Upper lobe of left lung (tissue), 4 donors: Measurements from ENCODE around the gene INPP5J.

Source experiments
- EP300 ChIP-seq, 4 donors: sonication (generic); formaldehyde crosslinking; IDR thresholded peaks; one replicate each; pipeline ENCODE4 v1.5.1; 2017; ENCODE audit warnings: antibody characterized with exemption in 4 of 4, control low read depth in 2 of 4
- POLR2A ChIP-seq, 4 donors: fragments of 450-650 bp; IDR thresholded peaks; one replicate each; pipeline ENCODE4 v1.5.1; 2016 to 2017; ENCODE audit warnings: antibody characterized with exemption in 4 of 4, mild to moderate bottlenecking in 2 of 4
- POLR2AphosphoS5 ChIP-seq, 2 donors: sonication (generic); formaldehyde crosslinking; IDR thresholded peaks; one replicate each; pipeline ENCODE4 v1.5.1; 2017; ENCODE audit warnings: antibody characterized with exemption in 2 of 2
- TF ChIP-seq, protein P1 (sequence below), 6 experiments: fragments of 450-650 bp in 4 of 6; fragments of 200-600 bp in 2 of 6; sonication (generic) in 2 of 6; IDR thresholded peaks; one replicate each; pipeline ENCODE4 v1.5.1; 2016 to 2019; ENCODE audit warnings: antibody characterized with exemption in 6 of 6

- TF ChIP-seq, protein P1, sequence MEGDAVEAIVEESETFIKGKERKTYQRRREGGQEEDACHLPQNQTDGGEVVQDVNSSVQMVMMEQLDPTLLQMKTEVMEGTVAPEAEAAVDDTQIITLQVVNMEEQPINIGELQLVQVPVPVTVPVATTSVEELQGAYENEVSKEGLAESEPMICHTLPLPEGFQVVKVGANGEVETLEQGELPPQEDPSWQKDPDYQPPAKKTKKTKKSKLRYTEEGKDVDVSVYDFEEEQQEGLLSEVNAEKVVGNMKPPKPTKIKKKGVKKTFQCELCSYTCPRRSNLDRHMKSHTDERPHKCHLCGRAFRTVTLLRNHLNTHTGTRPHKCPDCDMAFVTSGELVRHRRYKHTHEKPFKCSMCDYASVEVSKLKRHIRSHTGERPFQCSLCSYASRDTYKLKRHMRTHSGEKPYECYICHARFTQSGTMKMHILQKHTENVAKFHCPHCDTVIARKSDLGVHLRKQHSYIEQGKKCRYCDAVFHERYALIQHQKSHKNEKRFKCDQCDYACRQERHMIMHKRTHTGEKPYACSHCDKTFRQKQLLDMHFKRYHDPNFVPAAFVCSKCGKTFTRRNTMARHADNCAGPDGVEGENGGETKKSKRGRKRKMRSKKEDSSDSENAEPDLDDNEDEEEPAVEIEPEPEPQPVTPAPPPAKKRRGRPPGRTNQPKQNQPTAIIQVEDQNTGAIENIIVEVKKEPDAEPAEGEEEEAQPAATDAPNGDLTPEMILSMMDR (IDR thresholded peaks at IDR 0.05), result no peak
- TF ChIP-seq EP300 (IDR thresholded peaks at IDR 0.05) (no peak), POLR2AphosphoS5 (IDR thresholded peaks at IDR 0.05) (no peak), POLR2A (IDR thresholded peaks at IDR 0.05) (no peak)
These were observed 54.2 kb downstream of the INPP5J start for GRCh38 chr22:31176923-31177322.
